Measurements from ENCODE around the gene CEMP1. TPM values are rescaled to one million over a fixed set of nuclear protein-coding genes. Genes with fewer than 3 reads are reported as not detected.
"Not testable (repeated sequence)": the region's sequence is repeated elsewhere in the genome, so short reads cannot be mapped to it uniquely, and the experiment has no call there.

Gene CEMP1
- total RNA-seq, 1 donor from 2014 or later: not detected

DNA sequence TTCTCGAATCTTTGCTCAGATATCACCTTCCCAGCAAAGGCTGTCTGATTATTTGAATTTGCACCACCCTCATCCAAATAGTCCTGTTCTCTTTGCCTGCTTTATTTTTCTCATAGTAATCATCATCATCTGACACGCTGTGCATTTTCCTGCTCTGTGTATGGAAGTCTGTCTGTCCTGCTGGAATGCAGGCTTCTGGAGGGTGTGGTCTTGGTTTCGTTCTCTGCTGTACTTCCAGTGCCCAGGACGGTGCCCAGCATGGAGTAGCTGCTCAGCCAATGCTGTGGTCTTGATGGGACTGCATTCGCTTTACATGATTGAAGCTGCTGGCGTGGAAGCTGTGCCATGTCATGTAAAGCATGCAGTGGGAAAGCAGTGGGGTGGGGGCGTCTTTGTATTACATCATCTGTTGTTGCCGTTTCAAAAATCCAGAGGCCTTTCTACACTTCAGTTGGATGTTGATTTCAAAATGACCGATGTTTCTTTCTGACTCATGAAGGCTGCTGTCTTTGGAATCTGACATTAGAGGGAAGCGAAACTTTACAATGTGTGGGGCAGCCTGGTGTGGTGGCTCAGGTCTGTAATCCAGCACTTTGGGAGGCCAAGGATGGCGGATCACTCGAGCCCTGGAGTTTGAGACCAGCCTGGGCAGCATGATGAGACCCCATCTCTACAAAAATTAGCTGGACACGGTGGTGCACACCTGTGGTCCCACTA is 23.7 kb upstream of the CEMP1 start:
- H3K4me1 ChIP-seq; H3K36me3 ChIP-seq; DNase-seq (ENCODE audit: extremely low spot score in 2 of 2); intact Hi-C loops (cut with DNase I); H3K4me3 ChIP-seq; H3K9me3 ChIP-seq; H3K27ac ChIP-seq; H3K27me3 ChIP-seq: not testable (repeated sequence)

DNA sequence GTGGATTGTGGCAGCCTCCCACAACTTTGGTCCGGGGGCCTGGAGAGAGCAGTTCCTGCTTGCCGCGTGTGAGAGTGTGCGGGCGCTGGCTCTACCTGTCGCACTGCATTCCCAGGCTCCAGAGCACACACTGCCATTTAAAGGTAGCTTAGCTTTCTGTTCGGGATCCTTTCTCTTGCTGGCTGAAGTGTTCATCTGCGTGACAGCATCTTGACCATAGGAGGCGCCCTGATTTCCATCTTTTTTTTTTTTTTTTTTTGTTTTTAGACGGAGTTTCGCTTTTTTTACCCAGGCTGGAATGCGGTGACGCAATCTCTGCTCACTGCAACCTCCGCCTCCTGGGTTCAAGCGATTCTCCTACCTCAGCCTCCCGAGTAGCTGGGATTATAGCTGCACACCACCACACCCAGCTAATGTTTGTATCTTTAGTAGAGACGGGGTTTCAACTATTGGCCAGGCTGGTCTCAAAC is 20.2 kb upstream of the CEMP1 start:
- H3K27ac ChIP-seq; DNase-seq (ENCODE audit: extremely low spot score in 2 of 2); H3K9me3 ChIP-seq; H3K4me1 ChIP-seq; H3K36me3 ChIP-seq; intact Hi-C loops (cut with DNase I); H3K4me3 ChIP-seq; H3K27me3 ChIP-seq: not testable (repeated sequence)

DNA sequence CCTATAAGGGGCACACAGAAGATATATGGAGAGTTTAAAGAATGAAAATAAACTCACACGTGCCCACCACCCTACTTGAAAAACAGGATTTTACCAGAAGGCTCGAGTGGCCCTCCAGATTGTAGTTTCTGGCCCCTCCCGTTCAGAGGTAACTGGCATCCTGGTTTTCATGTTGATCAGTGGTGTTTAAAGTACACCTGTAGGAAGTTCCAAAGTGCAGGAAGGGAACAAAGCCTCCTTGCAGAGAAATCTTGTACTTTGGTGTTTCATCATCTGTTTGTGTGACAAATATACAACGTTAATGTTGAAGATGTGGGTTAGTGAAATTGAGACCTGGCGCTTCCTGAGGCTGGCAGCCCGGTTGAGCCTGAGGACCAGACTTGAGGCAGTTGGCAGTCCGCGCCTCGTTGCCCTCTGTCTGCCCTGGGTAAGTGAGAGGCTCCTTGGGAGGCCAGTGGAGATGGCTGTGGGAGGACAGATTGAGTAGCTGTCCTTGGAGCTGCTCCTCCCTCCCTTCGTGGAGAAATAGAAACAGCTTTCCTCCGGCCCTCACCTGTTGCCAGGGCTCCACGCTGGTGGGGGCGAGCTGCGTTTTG is 19.2 kb upstream of the CEMP1 start:
- H3K27ac ChIP-seq; H3K9me3 ChIP-seq; DNase-seq (ENCODE audit: extremely low spot score in 2 of 2); H3K36me3 ChIP-seq; intact Hi-C loops (cut with DNase I); H3K4me3 ChIP-seq; H3K27me3 ChIP-seq: not testable (repeated sequence)
- peaks cover 15% of the 10 kb centered on the region for H3K4me1 ChIP-seq

DNA sequence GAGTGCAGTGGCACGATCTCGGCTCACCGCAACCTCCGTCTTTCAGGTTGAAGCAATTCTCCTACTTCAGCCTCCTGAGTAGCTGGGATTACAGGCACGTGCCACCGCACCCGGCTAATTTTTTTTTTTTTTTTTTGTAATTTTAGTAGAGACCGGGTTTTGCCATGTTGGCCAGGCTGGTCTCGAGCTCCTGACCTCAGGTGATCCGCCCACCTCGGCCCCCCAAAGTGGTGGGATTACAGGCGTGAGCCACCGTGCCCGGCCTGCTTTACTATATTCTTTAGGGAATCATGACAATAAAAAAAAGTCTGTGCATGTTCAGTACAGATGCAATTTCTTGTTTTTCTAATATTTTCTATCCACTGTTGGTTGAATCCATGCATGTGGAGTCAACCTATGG is 12.6 kb upstream of the CEMP1 start:
- H3K9me3 ChIP-seq; H3K27ac ChIP-seq; H3K36me3 ChIP-seq; H3K4me3 ChIP-seq; DNase-seq (ENCODE audit: extremely low spot score in 2 of 2); intact Hi-C loops (cut with DNase I); H3K27me3 ChIP-seq: not testable (repeated sequence)
- peaks cover 38% of the 10 kb centered on the region for H3K4me1 ChIP-seq

DNA sequence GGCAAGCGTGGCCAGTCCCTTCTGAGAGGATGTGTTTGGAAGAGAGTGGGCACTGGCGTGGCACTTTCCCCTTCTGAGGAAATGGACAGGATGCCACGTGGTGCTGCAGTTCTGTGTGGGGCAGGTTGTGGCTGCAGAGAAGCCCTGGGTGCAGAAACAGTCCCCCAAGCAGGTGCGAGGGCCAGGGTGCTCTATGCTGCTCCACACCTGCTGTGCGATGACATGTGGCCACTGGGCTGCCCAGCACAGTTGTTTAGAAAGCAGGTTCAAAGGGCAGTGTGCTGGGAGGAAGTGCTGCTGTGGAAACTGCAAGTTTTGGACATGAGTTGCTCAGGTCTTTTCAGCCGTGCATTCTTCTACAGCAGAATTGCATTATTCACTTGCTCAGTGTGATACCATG is 10.2 kb upstream of the CEMP1 start:
- intact Hi-C loops (cut with DNase I); H3K9me3 ChIP-seq; H3K36me3 ChIP-seq; DNase-seq (ENCODE audit: extremely low spot score in 2 of 2); H3K4me3 ChIP-seq; H3K27me3 ChIP-seq; H3K27ac ChIP-seq: not testable (repeated sequence)
- peaks cover 46% of the 10 kb centered on the region for H3K4me1 ChIP-seq

DNA sequence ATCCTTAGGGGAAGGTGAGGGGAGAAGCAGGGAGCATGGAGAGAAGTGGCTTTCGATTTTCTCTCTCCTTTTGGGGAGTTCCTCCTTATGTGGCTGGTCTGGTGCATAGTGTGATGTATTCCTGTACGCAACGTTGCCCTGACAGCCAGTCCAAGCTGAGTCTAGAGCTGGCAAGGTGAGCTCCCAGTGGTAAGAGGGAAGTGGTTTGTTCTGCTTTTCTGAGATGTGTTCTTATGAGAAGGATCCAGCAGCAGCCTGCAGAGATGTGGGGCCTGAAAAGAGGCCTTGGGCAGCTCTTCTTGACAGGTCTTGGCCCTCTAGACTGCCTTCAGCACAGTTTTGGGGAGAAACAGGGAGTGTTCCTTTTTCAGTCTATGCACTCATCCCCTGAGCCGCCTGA is 9.7 kb upstream of the CEMP1 start:
- DNase-seq (ENCODE audit: extremely low spot score in 2 of 2); H3K4me3 ChIP-seq; intact Hi-C loops (cut with DNase I); H3K27ac ChIP-seq; H3K36me3 ChIP-seq; H3K9me3 ChIP-seq; H3K27me3 ChIP-seq: not testable (repeated sequence)
- H3K4me1 ChIP-seq: peaks cover 46% of the 10 kb centered on the region

DNA sequence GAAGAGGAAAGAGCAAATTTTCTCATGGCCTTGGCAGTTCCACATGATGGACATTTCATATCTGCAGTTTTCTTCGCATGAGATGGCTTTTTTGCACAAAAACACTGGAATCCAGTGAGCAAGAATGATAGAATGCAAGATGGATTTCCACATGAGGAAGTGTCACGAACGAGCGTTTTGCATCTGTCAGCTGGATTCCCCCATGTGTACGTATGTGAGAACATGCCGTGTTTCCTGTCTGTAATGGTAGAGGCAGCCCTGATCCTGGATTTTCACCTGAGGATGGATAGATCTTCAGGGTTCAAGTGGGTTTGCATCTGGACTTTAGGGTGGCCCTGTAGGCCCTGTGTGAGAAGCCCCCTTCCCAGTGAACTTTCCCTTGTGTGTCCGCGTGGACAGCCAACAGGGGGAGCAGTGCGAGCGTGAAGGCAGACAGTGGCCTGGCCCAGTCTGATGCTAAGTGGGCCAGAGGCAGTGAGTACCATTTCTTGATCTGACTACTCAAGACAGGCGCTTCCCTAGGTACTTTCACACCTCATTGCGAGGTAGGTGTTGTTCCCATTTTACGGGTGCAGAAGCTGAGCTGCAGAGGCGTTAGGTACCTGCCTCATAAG is 8.7 kb upstream of the CEMP1 start:
- H3K4me3 ChIP-seq; H3K27ac ChIP-seq; DNase-seq (ENCODE audit: extremely low spot score in 2 of 2); H3K27me3 ChIP-seq; H3K9me3 ChIP-seq; intact Hi-C loops (cut with DNase I); H3K36me3 ChIP-seq: not testable (repeated sequence)
- H3K4me1 ChIP-seq: peaks cover 46% of the 10 kb centered on the region

DNA sequence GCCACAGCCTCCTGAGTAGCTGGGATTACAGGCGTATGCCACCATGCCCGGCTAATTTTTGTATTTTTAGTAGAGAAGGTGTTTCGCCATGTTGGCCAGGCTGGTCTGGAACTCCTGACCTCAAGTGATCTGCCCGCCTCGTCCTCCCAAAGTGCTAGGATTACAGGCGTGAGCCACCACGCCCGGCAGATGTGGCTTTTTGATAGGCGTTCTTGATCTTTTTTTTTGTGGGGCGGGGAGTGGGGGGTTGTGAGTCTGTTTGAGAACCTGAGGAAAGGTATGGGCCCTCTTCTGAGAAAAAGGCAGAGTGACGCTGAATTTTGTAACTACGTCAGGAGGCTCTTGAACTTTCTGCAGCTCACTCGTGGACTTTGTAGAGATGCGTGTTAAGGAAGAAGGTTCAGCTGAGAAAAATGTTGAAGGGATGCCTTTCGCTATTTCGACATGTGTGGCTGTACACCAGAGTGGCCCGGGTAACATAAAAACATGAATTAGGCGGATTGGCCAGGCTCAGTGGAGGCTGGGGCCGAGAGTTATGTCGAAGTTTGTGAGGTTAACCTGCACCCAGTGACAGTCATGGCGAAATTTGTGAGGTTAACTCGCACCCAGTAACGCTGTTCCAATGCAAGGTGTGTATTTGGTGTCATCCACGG is 8.1 kb upstream of the CEMP1 start:
- Histone ChIP-seq H3K4me3 (peak overlapping the region in 1 of 2 donors; percentile 66), H3K4me1 (peaks cover 46% of the 10 kb centered on the region)
- intact Hi-C loops (cut with DNase I); H3K9me3 ChIP-seq; H3K27me3 ChIP-seq; H3K27ac ChIP-seq; H3K36me3 ChIP-seq: not testable (repeated sequence)
- DNase-seq (ENCODE audit: extremely low spot score in 2 of 2): peak in 1 of 2 donors; percentile 80

DNA sequence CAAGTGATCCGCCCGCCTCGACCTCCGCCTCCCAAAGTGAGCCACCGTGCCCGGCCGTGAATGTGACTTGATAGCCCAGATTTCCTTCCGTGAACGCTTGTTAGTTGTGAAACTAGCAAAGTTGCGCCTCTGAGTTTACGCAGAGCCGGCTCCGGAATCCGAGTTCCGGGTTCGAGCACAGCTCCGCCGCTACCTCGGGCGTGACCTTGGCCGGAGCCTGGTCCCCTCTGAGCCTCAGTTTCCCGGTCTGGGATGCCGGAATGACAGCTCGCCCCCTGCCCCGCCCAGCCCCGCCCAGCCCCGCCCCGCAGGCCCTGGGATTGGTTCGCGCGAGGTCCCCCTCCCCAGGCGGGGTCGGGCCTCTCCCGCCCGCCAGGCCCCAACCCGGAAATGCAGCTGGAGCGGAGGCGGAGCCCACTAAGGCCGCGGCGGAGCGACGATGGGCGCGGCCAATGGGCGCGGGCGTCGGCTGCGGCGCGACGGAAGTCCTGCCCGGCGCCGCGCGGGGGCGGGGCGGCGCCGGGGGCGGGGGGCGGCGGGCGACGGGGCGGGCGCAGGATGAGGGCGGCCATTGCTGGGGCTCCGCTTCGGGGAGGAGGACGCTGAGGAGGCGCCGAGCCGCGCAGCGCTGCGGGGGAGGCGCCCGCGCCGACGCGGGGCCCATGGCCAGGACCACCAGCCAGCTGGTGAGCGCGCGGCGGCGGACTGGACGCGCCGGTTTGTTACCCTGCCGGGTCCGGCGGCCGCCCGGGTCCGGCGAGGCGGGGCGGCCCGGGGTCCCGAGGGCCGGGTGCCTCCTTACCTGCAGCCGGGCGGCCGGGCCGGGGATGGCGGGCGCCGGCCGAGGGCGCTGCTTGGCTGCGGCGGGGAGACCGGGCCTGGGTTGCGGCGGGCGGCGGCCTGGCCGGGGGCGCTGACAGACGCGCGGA is 6.5 kb upstream of the CEMP1 start, which contains the start of gene PDPK1:
Gene PDPK1 (plus strand): TSS at position 571 of the 929 bp plus-strand sequence. CDS start 92 bp downstream, at position 663.
- DNase-seq (ENCODE audit: extremely low spot score in 2 of 2): peak; percentile 94 to 97
- Histone ChIP-seq H3K27ac (peak within 1 kb of the TSS; percentile 86), H3K4me1 (peaks cover 49% of the 10 kb centered on the region), H3K9me3 (no peaks in the 10 kb centered on the region), H3K27me3 (no peaks in the 10 kb centered on the region), H3K36me3 (no peaks in the 10 kb centered on the region), H3K4me3 (peak within 1 kb of the TSS; percentile 66 to 85)
- intact Hi-C loops (cut with DNase I): no loop called here
- TF ChIP-seq POLR2AphosphoS5 (IDR thresholded peaks at IDR 0.05; ENCODE audit: insufficient read depth in 1 of 2, low read depth in 1 of 2) (peak in 1 of 2 donors; percentile 76), POLR2A (IDR thresholded peaks at IDR 0.05) (peak in 1 of 2 donors; percentile 44)
- TF ChIP-seq, protein P1, sequence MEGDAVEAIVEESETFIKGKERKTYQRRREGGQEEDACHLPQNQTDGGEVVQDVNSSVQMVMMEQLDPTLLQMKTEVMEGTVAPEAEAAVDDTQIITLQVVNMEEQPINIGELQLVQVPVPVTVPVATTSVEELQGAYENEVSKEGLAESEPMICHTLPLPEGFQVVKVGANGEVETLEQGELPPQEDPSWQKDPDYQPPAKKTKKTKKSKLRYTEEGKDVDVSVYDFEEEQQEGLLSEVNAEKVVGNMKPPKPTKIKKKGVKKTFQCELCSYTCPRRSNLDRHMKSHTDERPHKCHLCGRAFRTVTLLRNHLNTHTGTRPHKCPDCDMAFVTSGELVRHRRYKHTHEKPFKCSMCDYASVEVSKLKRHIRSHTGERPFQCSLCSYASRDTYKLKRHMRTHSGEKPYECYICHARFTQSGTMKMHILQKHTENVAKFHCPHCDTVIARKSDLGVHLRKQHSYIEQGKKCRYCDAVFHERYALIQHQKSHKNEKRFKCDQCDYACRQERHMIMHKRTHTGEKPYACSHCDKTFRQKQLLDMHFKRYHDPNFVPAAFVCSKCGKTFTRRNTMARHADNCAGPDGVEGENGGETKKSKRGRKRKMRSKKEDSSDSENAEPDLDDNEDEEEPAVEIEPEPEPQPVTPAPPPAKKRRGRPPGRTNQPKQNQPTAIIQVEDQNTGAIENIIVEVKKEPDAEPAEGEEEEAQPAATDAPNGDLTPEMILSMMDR (IDR thresholded peaks at IDR 0.05): no peak

All from vagina (tissue), 2 donors.